HG02938 (cell line): ENCODE measurements around the gene SMIM20.

Source experiments
- ATAC-seq: cut with Tn5 transposase; IDR thresholded peaks from one replicate; pipeline ENCODE4 v1.9.1; 2021; ENCODE audit warnings: mild to moderate bottlenecking, moderate library complexity; ENCODE audit not compliant: unreplicated experiment

SMIM20 gene

GRCh38 chr4:25925486-25926201 lies 11.6 kb downstream of the SMIM20 start:
- peak; percentile 91 for ATAC-seq

GRCh38 chr4:25926462-25926861 lies 12.4 kb downstream of the SMIM20 start:
- no peak for ATAC-seq

- ATAC-seq = no peak
Measured at GRCh38 chr4:25927361-25928195, 13.6 kb downstream of the SMIM20 start.

- no peak for ATAC-seq
Measured at GRCh38 chr4:25928379-25929297, 14.6 kb downstream of the SMIM20 start.

- no peak for ATAC-seq
Measured at GRCh38 chr4:25929298-25929686, 15.3 kb downstream of the SMIM20 start.

GRCh38 chr4:25930731-25931354 lies 16.8 kb downstream of the SMIM20 start:
- no peak for ATAC-seq

- no peak for ATAC-seq
Measured at GRCh38 chr4:25936696-25937095, 22.7 kb downstream of the SMIM20 start.

GRCh38 chr4:25937801-25938200 lies 23.8 kb downstream of the SMIM20 start:
- no peak for ATAC-seq

- ATAC-seq = peak; percentile 19
Measured at GRCh38 chr4:25938366-25938765, 24.3 kb downstream of the SMIM20 start.

GRCh38 chr4:25938787-25939186 lies 24.8 kb downstream of the SMIM20 start:
- peak; percentile 92 for ATAC-seq

GRCh38 chr4:25939330-25939729 lies 25.3 kb downstream of the SMIM20 start:
- no peak for ATAC-seq

- no peak for ATAC-seq
Measured at GRCh38 chr4:25941457-25942221, 27.6 kb downstream of the SMIM20 start.

- no peak for ATAC-seq
Measured at GRCh38 chr4:25943312-25943711, 29.3 kb downstream of the SMIM20 start.

- no peak for ATAC-seq
Measured at GRCh38 chr4:25943805-25944204, 29.8 kb downstream of the SMIM20 start.

- no peak for ATAC-seq
Measured at GRCh38 chr4:25948051-25948450, 34.0 kb downstream of the SMIM20 start.

GRCh38 chr4:25949173-25949748 lies 35.2 kb downstream of the SMIM20 start:
- no peak for ATAC-seq

- no peak for ATAC-seq
Measured at GRCh38 chr4:25949994-25950393, 36.0 kb downstream of the SMIM20 start.

- ATAC-seq = no peak
Measured at GRCh38 chr4:25950461-25951389, 36.7 kb downstream of the SMIM20 start.
